Measurements from ENCODE around the gene RNF14.

GRCh38 chr5:141961466-141961865 lies 7.4 kb upstream of the RNF14 start:
- TF ChIP-seq CTCF (IDR thresholded peaks at IDR 0.05) (no peak), POLR2A (IDR thresholded peaks at IDR 0.05) (no peak), POLR2AphosphoS5 (IDR thresholded peaks at IDR 0.05) (no peak), EP300 (IDR thresholded peaks at IDR 0.05) (no peak)
